H1 (cell line): ENCODE results near the gene USH2A. TPM values are rescaled to one million over a fixed set of nuclear protein-coding genes. Genes with fewer than 3 reads are reported as not detected.

Experiments used
- BRCA1 ChIP-seq: IDR thresholded peaks from 2 replicates; pipeline ENCODE4 v1.6.1; 2012; ENCODE audit warnings: low read depth, low read length, improper control_type of control experiment
- CBX8 ChIP-seq: fragments of 300-800, 300-1000 bp; sonication (generic); IDR thresholded peaks from 2 replicates; pipeline ENCODE4 v1.7.1; 2016; ENCODE audit warnings: low read depth, low read length, borderline replicate concordance
- CHD2 ChIP-seq: IDR thresholded peaks from 2 replicates; pipeline ENCODE4 v1.6.1; 2012; ENCODE audit warnings: low read length, improper control_type of control experiment
- FOSL1 ChIP-seq: IDR thresholded peaks from 2 replicates; pipeline ENCODE4 v1.6.1; 2011; ENCODE audit warnings: mild to moderate bottlenecking, low read depth, low read length, moderate library complexity; ENCODE audit not compliant: insufficient read depth
- POLR2A ChIP-seq, 2 experiments: IDR thresholded peaks; 1 replicate in 1 of 2; 2 replicates in 1 of 2; pipeline ENCODE4 v1.6.1; 2011; ENCODE audit warnings: low read depth in 2 of 2, low read length in 2 of 2, mild to moderate bottlenecking in 2 of 2; ENCODE audit errors: control extremely low read depth in 1 of 2
- POU5F1 ChIP-seq: IDR thresholded peaks from 2 replicates; pipeline ENCODE4 v1.6.1; 2011; ENCODE audit warnings: low read depth, mild to moderate bottlenecking, low read length, moderate library complexity
- RNF2 ChIP-seq: fragments of 200-900, 300-1000 bp; sonication (generic); IDR thresholded peaks from 2 replicates; pipeline ENCODE4 v1.7.1; 2016; ENCODE audit warnings: borderline replicate concordance, low read depth, mild to moderate bottlenecking, antibody characterized with exemption, low read length; ENCODE audit not compliant: poor library complexity, severe bottlenecking; ENCODE audit errors: missing control alignments
- RXRA ChIP-seq: IDR thresholded peaks from 2 replicates; pipeline ENCODE4 v1.6.1; 2011; ENCODE audit warnings: low read depth, mild to moderate bottlenecking, low read length, moderate library complexity; ENCODE audit not compliant: insufficient read depth
- SIRT6 ChIP-seq: IDR thresholded peaks from one replicate; pipeline ENCODE4 v1.7.1; 2012; ENCODE audit warnings: low read length, inconsistent platforms
- TBP ChIP-seq: IDR thresholded peaks from 2 replicates; pipeline ENCODE4 v1.6.1; 2011; ENCODE audit warnings: low read depth, low read length, improper control_type of control experiment
- polyA plus RNA-seq, 7 experiments: library from polyadenylated mRNA; depleted of rRNA in 3 of 7; stranded (reverse) in 5 of 7; unstranded in 2 of 7; fragments of >200 nt in 5 of 7; fragments of 200-250 nt in 2 of 7; gene quantifications; 1 replicate in 5 of 7; 2 replicates in 1 of 7; 4 replicates in 1 of 7; pipeline versions ENCODE4 v1.2.1 to v1.2.3, GENCODE V29; 2011 to 2013; ENCODE audit warnings: missing spikeins in 2 of 7, mixed read lengths in 2 of 7
- total RNA-seq: library from RNA; stranded (reverse); fragmentation: NEBNext Ultra II Directional; extraction: Animal tissue kit (Norgen Biotek cat#: 25700); gene quantifications from 2 replicates; pipeline ENCODE4 v1.2.1, GENCODE V29; 2021
- TF ChIP-seq, protein P1 (sequence below): fragments of 300-600 bp; sonication (generic); IDR thresholded peaks from 2 replicates; pipeline ENCODE4 v1.7.1; 2012; ENCODE audit warnings: low read length, moderate library complexity, mild to moderate bottlenecking, inconsistent platforms; ENCODE audit not compliant: insufficient replicate concordance
- TF ChIP-seq, protein P2 (sequence below): IDR thresholded peaks from 2 replicates; pipeline ENCODE4 v1.6.1; 2012; ENCODE audit warnings: inconsistent platforms

The USH2A gene
- total and polyA plus RNA-seq, 2 of the 8 experiments (the other 6 are each of a cell fraction or from before 2014, with no cell fraction given): 0.02 to 0.17 TPM

DNA sequence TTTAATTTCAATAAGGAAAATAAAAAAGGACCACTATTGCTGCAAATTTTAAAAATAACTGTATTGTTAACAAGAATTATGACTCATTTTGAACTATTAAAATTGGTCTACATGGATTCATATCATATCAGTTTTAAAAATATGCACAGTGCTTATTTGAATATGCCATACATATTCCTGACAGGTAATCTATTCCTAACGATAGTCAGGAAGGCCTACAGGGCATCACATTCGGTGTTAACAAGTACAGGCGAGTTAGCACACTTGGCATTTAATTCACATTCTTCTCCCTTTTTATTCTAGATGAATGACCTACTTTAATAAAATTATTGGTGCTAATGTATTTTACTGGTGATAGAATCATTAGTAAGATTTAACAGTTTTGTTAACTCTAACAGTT lies 174.6 kb downstream of the USH2A start (continued):
- TF ChIP-seq, protein P1, sequence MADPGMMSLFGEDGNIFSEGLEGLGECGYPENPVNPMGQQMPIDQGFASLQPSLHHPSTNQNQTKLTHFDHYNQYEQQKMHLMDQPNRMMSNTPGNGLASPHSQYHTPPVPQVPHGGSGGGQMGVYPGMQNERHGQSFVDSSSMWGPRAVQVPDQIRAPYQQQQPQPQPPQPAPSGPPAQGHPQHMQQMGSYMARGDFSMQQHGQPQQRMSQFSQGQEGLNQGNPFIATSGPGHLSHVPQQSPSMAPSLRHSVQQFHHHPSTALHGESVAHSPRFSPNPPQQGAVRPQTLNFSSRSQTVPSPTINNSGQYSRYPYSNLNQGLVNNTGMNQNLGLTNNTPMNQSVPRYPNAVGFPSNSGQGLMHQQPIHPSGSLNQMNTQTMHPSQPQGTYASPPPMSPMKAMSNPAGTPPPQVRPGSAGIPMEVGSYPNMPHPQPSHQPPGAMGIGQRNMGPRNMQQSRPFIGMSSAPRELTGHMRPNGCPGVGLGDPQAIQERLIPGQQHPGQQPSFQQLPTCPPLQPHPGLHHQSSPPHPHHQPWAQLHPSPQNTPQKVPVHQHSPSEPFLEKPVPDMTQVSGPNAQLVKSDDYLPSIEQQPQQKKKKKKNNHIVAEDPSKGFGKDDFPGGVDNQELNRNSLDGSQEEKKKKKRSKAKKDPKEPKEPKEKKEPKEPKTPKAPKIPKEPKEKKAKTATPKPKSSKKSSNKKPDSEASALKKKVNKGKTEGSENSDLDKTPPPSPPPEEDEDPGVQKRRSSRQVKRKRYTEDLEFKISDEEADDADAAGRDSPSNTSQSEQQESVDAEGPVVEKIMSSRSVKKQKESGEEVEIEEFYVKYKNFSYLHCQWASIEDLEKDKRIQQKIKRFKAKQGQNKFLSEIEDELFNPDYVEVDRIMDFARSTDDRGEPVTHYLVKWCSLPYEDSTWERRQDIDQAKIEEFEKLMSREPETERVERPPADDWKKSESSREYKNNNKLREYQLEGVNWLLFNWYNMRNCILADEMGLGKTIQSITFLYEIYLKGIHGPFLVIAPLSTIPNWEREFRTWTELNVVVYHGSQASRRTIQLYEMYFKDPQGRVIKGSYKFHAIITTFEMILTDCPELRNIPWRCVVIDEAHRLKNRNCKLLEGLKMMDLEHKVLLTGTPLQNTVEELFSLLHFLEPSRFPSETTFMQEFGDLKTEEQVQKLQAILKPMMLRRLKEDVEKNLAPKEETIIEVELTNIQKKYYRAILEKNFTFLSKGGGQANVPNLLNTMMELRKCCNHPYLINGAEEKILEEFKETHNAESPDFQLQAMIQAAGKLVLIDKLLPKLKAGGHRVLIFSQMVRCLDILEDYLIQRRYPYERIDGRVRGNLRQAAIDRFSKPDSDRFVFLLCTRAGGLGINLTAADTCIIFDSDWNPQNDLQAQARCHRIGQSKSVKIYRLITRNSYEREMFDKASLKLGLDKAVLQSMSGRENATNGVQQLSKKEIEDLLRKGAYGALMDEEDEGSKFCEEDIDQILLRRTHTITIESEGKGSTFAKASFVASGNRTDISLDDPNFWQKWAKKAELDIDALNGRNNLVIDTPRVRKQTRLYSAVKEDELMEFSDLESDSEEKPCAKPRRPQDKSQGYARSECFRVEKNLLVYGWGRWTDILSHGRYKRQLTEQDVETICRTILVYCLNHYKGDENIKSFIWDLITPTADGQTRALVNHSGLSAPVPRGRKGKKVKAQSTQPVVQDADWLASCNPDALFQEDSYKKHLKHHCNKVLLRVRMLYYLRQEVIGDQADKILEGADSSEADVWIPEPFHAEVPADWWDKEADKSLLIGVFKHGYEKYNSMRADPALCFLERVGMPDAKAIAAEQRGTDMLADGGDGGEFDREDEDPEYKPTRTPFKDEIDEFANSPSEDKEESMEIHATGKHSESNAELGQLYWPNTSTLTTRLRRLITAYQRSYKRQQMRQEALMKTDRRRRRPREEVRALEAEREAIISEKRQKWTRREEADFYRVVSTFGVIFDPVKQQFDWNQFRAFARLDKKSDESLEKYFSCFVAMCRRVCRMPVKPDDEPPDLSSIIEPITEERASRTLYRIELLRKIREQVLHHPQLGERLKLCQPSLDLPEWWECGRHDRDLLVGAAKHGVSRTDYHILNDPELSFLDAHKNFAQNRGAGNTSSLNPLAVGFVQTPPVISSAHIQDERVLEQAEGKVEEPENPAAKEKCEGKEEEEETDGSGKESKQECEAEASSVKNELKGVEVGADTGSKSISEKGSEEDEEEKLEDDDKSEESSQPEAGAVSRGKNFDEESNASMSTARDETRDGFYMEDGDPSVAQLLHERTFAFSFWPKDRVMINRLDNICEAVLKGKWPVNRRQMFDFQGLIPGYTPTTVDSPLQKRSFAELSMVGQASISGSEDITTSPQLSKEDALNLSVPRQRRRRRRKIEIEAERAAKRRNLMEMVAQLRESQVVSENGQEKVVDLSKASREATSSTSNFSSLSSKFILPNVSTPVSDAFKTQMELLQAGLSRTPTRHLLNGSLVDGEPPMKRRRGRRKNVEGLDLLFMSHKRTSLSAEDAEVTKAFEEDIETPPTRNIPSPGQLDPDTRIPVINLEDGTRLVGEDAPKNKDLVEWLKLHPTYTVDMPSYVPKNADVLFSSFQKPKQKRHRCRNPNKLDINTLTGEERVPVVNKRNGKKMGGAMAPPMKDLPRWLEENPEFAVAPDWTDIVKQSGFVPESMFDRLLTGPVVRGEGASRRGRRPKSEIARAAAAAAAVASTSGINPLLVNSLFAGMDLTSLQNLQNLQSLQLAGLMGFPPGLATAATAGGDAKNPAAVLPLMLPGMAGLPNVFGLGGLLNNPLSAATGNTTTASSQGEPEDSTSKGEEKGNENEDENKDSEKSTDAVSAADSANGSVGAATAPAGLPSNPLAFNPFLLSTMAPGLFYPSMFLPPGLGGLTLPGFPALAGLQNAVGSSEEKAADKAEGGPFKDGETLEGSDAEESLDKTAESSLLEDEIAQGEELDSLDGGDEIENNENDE: no peak
- TF ChIP-seq CHD2: no peak
- TF ChIP-seq, protein P2, sequence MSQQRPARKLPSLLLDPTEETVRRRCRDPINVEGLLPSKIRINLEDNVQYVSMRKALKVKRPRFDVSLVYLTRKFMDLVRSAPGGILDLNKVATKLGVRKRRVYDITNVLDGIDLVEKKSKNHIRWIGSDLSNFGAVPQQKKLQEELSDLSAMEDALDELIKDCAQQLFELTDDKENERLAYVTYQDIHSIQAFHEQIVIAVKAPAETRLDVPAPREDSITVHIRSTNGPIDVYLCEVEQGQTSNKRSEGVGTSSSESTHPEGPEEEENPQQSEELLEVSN: no peak
- TF ChIP-seq FOSL1: no peak
- no peak for TF ChIP-seq BRCA1
- no peak for TF ChIP-seq CBX8
- TF ChIP-seq RNF2: no peak
- no peak for TF ChIP-seq RXRA
- no peak for TF ChIP-seq POU5F1
- TF ChIP-seq POLR2A (IDR thresholded peaks at IDR 0.05; ENCODE audit: control extremely low read depth in 1 of 2, low read depth in 2 of 2, low read length in 2 of 2): no peak
- TF ChIP-seq SIRT6: no peak
- no peak for TF ChIP-seq TBP
